Measurements from ENCODE around the gene ERMP1.

Gene ERMP1

DNA sequence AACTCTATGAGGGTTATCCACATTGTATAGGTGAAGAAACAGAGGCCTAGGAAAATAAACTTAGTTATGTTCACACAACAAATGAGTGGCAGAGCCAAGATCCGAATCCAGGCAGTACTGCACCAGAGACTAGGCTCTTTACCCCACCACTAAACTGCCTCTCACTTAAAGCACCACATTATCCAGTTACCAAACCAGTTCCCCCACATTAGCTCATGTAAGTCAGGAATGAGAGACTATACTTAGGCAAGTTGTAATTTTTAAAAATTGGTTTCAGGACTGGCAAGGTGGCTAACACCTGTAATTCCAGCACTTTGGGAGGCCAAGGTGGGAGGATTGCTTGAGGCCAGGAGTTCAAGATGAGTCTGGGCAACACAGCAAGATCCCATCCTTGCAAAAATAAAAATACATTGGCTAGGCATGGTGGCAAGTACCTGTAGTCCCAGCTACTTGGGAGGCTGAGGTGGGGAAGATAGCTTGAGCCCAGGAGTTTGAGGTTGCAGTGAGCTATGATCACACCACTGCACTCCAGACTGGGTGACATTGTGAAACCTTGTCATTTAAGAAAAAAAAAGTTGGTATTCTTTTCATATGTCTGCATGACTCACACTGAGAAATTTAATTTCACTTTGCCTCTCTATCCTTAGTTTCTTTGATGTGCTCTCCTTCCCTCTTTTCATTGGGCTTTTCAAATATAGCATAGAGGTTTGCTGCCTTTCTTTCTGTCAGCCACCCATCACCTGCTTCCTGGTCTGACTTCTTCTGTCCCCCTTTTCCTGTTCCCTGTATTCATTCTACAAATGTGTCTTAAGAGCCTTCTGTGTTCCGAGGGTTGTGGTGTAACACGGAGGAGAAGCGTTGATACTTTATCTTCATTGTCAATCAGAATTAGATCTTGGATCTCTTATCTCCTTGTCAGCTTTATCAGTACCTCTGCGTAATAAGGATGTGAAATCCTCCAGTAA lies 64.7 kb downstream of the ERMP1 start:
- peak; percentile 29 for DNase-seq

DNA sequence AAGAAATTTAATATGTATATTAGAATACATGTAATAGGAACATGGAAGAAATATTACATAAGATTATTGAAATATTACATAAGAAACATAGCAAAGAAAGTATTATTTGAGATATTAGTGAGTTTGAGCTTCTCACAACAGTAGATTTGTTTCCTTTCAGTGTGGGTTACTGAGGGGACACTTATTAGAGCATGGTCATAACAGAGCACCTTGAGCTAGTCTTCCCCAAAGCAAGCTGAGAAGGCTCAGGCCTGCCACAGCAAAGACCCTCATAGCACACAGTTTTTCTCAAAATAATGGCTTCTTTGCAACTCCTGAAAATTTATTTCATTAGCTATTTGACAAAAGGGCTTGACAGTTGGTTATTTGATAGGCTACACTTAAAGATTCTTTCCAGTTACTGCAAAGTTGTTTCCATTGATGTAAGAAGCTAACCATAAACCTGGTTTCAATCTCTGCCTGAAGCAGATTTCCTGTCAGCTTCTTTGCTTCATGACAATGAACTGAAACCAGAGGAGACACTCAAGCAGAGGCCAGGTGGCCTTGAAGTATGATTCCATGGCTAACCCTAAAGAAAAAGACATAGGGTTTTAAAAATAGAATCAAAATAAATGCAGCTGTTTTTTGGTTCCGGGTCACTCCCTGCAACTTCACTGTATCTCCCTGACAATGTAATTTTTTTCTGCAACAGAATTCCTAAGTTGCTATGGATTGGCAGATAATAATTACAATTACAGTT lies 68.6 kb downstream of the ERMP1 start:
- no peak for DNase-seq

DNA sequence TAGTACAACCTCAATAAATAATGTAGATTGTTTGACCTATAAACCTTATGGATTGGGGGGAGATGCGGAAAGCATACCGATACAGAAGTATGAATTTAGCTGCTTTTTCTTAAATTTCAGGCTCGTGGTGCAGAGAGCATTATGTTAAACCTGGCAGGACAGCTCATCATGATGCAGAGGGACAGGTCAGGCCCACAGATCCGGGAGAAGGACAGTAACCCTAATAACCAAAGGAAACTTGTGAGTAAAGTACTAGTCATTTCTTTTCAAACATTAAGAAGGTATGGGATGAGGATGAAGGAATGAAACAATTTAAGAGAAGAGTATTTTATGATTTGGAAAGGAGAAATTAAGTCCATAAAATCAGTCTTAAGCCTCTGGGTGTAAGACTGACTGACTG lies 70.5 kb downstream of the ERMP1 start:
- DNase-seq: no peak

DNA sequence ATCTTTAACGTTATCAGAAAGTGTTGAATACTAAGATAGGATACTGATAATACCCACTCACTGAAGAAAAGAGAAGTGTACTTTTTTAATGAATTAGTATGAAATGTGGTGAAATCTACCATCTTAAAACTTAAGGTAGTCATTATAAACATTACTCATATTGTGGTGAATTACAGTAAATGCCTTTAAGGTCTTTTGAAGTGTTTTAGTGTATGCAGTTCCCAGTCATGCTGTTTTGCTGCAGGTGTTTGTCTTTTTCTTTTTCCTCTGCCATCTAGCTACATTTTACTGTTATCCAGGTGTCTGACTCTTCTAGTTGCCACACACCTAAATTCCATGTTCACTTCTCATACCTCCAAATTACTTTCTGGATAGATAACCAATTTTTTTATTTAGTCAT lies 72.6 kb downstream of the ERMP1 start:
- DNase-seq: no peak

DNA sequence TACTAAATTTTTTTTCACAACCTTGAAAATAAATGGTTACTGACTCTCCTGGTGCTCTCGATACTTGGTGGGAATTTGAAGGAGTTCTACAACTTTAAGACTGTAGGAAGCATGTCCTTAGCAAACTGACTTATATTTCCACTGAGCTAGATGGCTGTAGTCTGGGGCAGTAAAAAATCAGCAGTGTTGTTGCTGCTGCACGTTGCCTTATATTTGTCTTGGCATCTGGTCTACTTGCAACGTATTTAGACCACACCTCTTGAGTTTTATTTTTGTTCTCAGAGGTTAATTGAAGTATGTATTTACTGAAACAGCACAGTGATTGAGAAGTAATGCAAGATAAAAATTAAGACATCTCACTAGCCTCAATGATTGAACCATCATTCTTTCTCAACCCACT lies 76.3 kb downstream of the ERMP1 start:
- DNase-seq: no peak

DNA sequence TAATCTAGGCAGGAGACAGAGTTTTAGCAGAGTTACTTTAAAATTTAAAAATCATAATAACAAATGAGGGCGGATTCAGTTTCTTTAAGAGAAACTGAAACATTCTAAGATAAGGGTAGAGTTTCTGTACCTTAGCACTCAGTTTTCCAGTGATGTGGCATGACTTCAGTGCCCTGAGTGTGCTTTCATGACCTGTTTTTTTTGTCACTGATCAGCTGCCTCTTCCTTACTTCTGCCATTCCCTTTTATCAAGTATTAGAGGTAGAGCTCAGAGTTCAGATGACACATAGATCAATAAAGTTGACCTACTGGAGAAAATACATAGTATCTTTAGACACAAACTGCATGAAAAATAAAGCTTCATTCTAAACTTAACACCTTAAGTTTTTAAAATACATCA lies 82.3 kb downstream of the ERMP1 start:
- DNase-seq: no peak

DNA sequence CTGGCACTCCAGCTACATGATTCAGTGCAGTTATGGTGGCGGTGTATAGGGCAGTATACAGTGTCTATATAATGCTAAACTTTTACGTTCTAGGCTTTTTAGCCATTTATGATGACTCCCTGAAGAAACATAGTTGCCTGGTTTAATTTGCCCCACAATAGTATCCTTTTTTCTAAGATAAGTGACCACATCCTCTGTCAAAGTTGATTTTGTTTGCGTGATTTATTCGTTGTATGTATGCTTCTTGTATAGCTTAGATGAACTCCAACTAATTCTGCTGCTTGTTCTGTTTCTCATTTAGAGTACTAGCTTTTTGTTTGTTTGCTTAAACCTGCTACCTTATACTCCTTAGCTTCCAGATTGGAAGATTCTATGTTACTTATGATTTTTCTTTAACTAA lies 83.6 kb downstream of the ERMP1 start:
- no peak for DNase-seq

DNA sequence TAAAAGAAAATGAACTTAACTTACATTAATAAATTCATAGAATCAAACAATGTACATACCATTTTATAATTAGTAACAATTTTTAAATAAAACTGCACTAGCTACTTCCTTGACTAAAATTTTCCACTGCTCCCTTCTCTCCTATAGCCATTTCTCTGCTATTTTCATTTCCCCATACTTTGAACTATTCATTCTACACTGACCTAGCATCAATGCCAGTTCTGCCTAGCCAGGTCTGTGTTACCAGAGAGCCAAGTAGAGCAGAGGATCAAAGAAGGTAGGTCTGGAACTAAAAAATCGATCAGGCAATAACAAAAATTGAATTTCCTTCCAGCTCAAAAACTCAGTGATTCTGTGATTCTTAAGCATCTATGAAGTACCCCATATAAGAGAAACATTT lies 84.5 kb downstream of the ERMP1 start:
- DNase-seq: no peak

DNA sequence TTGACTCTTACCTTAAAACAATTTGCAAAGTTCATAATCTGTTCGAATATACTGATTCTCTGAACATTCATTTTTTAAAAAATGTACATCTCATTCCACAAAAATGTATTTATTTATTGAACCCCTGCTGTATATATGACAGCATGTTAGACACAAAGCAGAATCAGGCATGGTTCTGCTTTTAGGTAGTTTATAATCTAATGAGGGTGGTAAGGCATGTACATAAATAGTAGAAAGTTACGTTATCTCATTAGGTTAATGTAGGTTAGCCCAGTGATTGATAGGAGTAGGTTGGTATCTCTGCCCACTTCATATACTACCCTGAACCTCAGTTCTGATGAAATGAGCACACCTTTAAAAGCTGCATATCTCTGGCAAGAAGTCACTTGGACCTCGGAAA lies 89.8 kb downstream of the ERMP1 start:
- DNase-seq: no peak

DNA sequence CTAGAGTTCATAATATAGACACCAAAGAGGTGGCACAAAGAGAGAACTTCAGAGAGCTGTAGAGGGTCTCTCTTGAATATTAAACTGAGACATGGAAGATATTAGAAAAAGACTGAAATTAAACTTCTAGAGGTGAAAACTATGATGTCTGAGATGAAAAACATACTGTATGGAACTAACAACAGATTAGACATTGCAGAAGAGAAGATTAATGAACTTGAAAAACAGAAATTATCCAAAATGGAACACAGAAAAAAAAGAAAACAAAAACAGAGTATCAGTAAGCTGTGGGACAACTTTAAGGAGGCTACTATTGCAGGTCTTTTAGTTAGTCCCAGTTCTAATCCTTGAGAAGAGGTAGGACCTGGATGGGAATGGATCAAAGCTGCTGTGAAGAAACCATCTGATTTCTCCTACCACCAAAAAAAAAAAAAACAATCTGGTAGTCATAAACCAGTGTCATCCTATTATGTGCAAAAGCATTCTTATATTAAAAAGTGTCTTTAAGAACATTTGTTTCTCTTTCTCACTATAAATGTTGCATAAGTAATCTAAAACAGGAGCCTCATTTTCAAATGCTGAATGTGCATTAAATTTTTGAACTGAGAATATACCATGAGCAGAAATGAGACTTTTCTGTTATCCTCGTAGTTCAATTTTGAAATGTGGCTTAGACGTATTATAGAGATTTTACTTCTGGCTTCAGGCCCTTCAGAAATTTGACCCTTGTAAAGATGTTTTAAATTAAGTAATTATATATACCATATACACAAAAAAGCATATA lies 96.2 kb downstream of the ERMP1 start:
- DNase-seq: no peak

DNA sequence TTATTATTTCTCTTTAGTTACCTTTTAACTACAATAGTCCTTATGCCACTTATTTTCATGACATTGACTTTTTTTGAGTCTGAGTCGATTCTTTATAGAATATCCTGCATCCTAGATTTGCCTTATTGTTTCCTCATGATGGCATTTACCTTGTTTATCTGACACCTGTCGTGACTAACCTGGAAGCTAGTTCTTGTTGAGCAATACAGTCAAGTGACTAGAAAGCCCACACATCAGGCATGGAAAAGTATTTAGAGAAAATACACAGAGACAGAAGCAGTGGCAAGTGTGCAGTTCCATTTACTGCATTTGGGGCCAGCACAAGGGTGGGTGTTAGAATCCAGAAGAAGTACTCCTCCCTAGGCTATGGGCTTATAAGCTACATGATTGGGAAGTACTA lies 97.8 kb downstream of the ERMP1 start:
- no peak for DNase-seq
